K562 (cell line): Measurements from ENCODE around the gene DOLPP1. TPM values are rescaled to one million over a fixed set of nuclear protein-coding genes. Genes with fewer than 3 reads are reported as not detected.

ENCODE experiments used
- BRCA1 ChIP-seq, 2 experiments: fragments of 450-650 bp in 1 of 2; sonication (generic) in 1 of 2; formaldehyde crosslinking in 1 of 2; IDR thresholded peaks; 2 replicates each; pipeline versions ENCODE4 v1.5.0 to v1.6.1; 2017 to 2020; ENCODE audit warnings: mild to moderate bottlenecking in 1 of 2, missing genetic modification reagents in 1 of 2
- CXXC5 ChIP-seq: fragments of 250-450 bp; sonication (Bioruptor Pico); IDR thresholded peaks from 2 replicates; pipeline ENCODE4 v1.8.0; 2022; ENCODE audit warnings: inconsistent platforms, mild to moderate bottlenecking, moderate library complexity
- HNRNPUL1 ChIP-seq: fragments of 200-400 bp; formaldehyde crosslinking; IDR thresholded peaks from 2 replicates; pipeline ENCODE4 v1.6.1; 2017; ENCODE audit warnings: low read length
- MAZ ChIP-seq, 2 experiments: fragments of 450-650 bp in 1 of 2; sonication (generic) in 1 of 2; formaldehyde crosslinking; IDR thresholded peaks in 1 of 2; conservative IDR thresholded peaks in 1 of 2; 2 replicates each; pipeline versions ENCODE4 v1.4.0 to v1.5.0; 2020; ENCODE audit warnings: mild to moderate bottlenecking in 1 of 2, missing genetic modification reagents in 1 of 2
- MYC ChIP-seq, 2 experiments: fragments of 250-450 bp in 1 of 2; sonication (Bioruptor Pico) in 1 of 2; IDR thresholded peaks; 2 replicates each; pipeline versions ENCODE4 v1.5.1 to v1.6.1; 2012 to 2021; ENCODE audit warnings: low read depth in 2 of 2, borderline replicate concordance in 1 of 2, improper control_type of control experiment in 1 of 2, low read length in 1 of 2, mild to moderate bottlenecking in 1 of 2, moderate library complexity in 1 of 2
- PURB ChIP-seq: sonication (generic); formaldehyde crosslinking; IDR thresholded peaks from 2 replicates; pipeline ENCODE4 v1.9.0; 2021; ENCODE audit warnings: low read depth, mild to moderate bottlenecking, missing genetic modification reagents
- SMC3 ChIP-seq: conservative IDR thresholded peaks from 2 replicates; pipeline ENCODE4 v1.6.1; 2011; ENCODE audit warnings: low read depth, low read length, improper control_type of control experiment; ENCODE audit not compliant: insufficient read depth
- SP1 ChIP-seq: sonication (generic); formaldehyde crosslinking; IDR thresholded peaks from 2 replicates; pipeline ENCODE4 v1.8.1; 2022; ENCODE audit warnings: mild to moderate bottlenecking, missing genetic modification reagents
- SRSF9 ChIP-seq: fragments of 200-400 bp; formaldehyde crosslinking; IDR thresholded peaks from 2 replicates; pipeline ENCODE4 v1.6.1; 2017; ENCODE audit warnings: low read depth, low read length, borderline replicate concordance
- UBTF ChIP-seq, 2 experiments: IDR thresholded peaks; 2 replicates each; pipeline ENCODE4 v1.6.1; 2012; ENCODE audit warnings: improper control_type of control experiment in 2 of 2, low read depth in 2 of 2, low read length in 2 of 2, borderline replicate concordance in 1 of 2
- XRCC5 ChIP-seq: fragments of 200-400 bp; formaldehyde crosslinking; IDR thresholded peaks from 2 replicates; pipeline ENCODE4 v1.6.1; 2017; ENCODE audit warnings: low read depth, mild to moderate bottlenecking, low read length
- ZBTB33 ChIP-seq: sonication (generic); formaldehyde crosslinking; IDR thresholded peaks from 2 replicates; pipeline ENCODE4 v1.8.1; 2023; ENCODE audit warnings: mild to moderate bottlenecking, missing genetic modification reagents
- ZBTB7A ChIP-seq: IDR thresholded peaks from 2 replicates; pipeline ENCODE4 v1.6.1; 2011; ENCODE audit warnings: low read depth, mild to moderate bottlenecking, low read length, moderate library complexity, borderline replicate concordance; ENCODE audit not compliant: control insufficient read depth
- ZNF512 ChIP-seq: IDR thresholded peaks from 2 replicates; pipeline ENCODE4 v1.6.1; 2016; ENCODE audit warnings: missing genetic modification characterization, missing compliant biosample characterization
- ZNF589 ChIP-seq: fragments of 200-800 bp; sonication (Bioruptor generic); IDR thresholded peaks from 2 replicates; pipeline ENCODE4 v1.6.1; 2016; ENCODE audit warnings: low read depth, missing genetic modification characterization, missing compliant biosample characterization
- polyA plus RNA-seq, 8 experiments: library from polyadenylated mRNA; depleted of rRNA in 4 of 8; stranded (reverse) in 5 of 8; unstranded in 3 of 8; fragments of >200 nt; fragmentation: Nextera tagmentation in 2 of 8; fragmentation: Illumina TruSeq in 1 of 8; extraction: Ambion mirVana in 2 of 8; extraction: Trizol in 1 of 8; gene quantifications; 2 replicates each; pipeline versions ENCODE4 v1.2.1 to v1.2.3, GENCODE V29; 2011 to 2014; ENCODE audit warnings: inconsistent platforms in 1 of 8, missing spikeins in 1 of 8
- total RNA-seq, 7 experiments: library from RNA; depleted of rRNA in 6 of 7; stranded (reverse); fragments of >200 nt in 6 of 7; fragmentation: Illumina TruSeq in 2 of 7; extraction: Trizol in 2 of 7; gene quantifications; 2 replicates each; pipeline versions ENCODE4 v1.2.1 to v1.2.3, GENCODE V29; 2011 to 2021; ENCODE audit warnings: low replicate concordance in 1 of 7
- TF ChIP-seq, protein P1 (sequence below): fragments of 250-450 bp; sonication (Bioruptor Pico); IDR thresholded peaks from 2 replicates; pipeline ENCODE4 v1.4.0; 2020; ENCODE audit warnings: mild to moderate bottlenecking, moderate library complexity

Gene DOLPP1
- total and polyA plus RNA-seq, 9 of the 15 experiments (the other 6 are each of a cell fraction or from before 2014, with no cell fraction given): 3.0 to 39.8 (median 30.5) TPM

- TF ChIP-seq MYC (IDR thresholded peaks at IDR 0.05; ENCODE audit: low read depth, low read length) (0 out of 2 replicates have a peak, but pooled peaks have one; percentile 17), MYC (CRISPR knock-in tag; IDR thresholded peaks at IDR 0.05; ENCODE audit: borderline replicate concordance, low read depth) (no peak), CXXC5 (CRISPR knock-in tag) (0 out of 2 replicates have a peak, but pooled peaks have one; percentile 9), ZBTB7A (peak; percentile 69; the same call in 1 of the 2 replicates), XRCC5 (peak; percentile 83; the same call in 1 of the 2 replicates), MAZ (CRISPR knock-in tag; conservative IDR thresholded peaks at IDR 0.05 in 1 of 2, IDR thresholded peaks at IDR 0.05 in 1 of 2) (peak; percentile 41 to 65; a peak in 2 of 4 replicates), UBTF (IDR thresholded peaks at IDR 0.05; ENCODE audit: borderline replicate concordance in 1 of 2, low read depth in 2 of 2, low read length in 2 of 2) (0 out of 4 replicates have a peak, but pooled peaks of 1 of the 2 experiments have one; percentile 42), BRCA1 (IDR thresholded peaks at IDR 0.05) (no peak), BRCA1 (CRISPR knock-in tag; IDR thresholded peaks at IDR 0.05) (no peak), ZNF512 (tag) (no peak), SRSF9 (no peak), PURB (CRISPR knock-in tag) (no peak), ZNF589 (CRISPR knock-in tag) (no peak), ZBTB33 (CRISPR knock-in tag) (0 out of 2 replicates have a peak, but pooled peaks have one; percentile 33), SMC3 (peak; percentile 26; the same call in 1 of the 2 replicates), HNRNPUL1 (no peak), SP1 (0 out of 2 replicates have a peak, but pooled peaks have one; percentile 40)
- TF ChIP-seq, protein P1, sequence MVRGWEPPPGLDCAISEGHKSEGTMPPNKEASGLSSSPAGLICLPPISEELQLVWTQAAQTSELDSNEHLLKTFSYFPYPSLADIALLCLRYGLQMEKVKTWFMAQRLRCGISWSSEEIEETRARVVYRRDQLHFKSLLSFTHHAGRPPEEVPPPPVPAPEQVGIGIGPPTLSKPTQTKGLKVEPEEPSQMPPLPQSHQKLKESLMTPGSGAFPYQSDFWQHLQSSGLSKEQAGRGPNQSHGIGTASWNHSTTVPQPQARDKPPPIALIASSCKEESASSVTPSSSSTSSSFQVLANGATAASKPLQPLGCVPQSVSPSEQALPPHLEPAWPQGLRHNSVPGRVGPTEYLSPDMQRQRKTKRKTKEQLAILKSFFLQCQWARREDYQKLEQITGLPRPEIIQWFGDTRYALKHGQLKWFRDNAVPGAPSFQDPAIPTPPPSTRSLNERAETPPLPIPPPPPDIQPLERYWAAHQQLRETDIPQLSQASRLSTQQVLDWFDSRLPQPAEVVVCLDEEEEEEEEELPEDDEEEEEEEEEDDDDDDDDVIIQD (CRISPR knock-in tag): 0 out of 2 replicates have a peak, but pooled peaks have one; percentile 55
These were observed 22.1 kb downstream of the DOLPP1 start (continued) for GRCh38 chr9:129102791-129103594.
